Measurements from ENCODE around the gene IRAK2.

GRCh38 chr3:10119376-10119775 lies 45.3 kb upstream of the IRAK2 start:
- TF ChIP-seq CTCF (IDR thresholded peaks at IDR 0.05) (no peak), POLR2A (IDR thresholded peaks at IDR 0.05) (no peak), POLR2AphosphoS5 (IDR thresholded peaks at IDR 0.05) (no peak)
